ENCODE data around the gene CPA5. TPM values are rescaled to one million over a fixed set of nuclear protein-coding genes. Genes with fewer than 3 reads are reported as not detected.
A peak's percentile ranks its signal among the peaks of the same experiment; 100 is the strongest.

CPA5 gene
- total and polyA plus RNA-seq, 10 of the 15 experiments (the other 5 are each of a cell fraction or from before 2014, with no cell fraction given), result 0.06 to 0.52 (median 0.29) TPM; not detected in 2

- TF ChIP-seq BCLAF1 (IDR thresholded peaks at IDR 0.05) (no peak), KLF5 (IDR thresholded peaks at IDR 0.05; ENCODE audit: partially characterized antibody) (no peak), ZBTB40 (IDR thresholded peaks at IDR 0.05; ENCODE audit: borderline replicate concordance) (no peak), ATF2 (IDR thresholded peaks at IDR 0.05; ENCODE audit: low read length) (peak; percentile 92), BACH1 (IDR thresholded peaks at IDR 0.05; ENCODE audit: borderline replicate concordance) (no peak), JUNB (IDR thresholded peaks at IDR 0.05) (0 out of 2 replicates have a peak, but pooled peaks have one; percentile 30), EZH2 (IDR thresholded peaks at IDR 0.05; ENCODE audit: borderline replicate concordance, control insufficient read depth, low read depth, low read length) (no peak), SPI1 (IDR thresholded peaks at IDR 0.05; ENCODE audit: borderline replicate concordance, insufficient read depth, low read depth, low read length) (peak; percentile 74; the same call in 1 of the 2 replicates), JUND (IDR thresholded peaks at IDR 0.05; ENCODE audit: low read depth, low read length) (no peak), FOS (IDR thresholded peaks at IDR 0.05; ENCODE audit: borderline replicate concordance, extremely low read depth, insufficient read length) (no peak), E2F8 (IDR thresholded peaks at IDR 0.05; ENCODE audit: low read depth, partially characterized antibody) (no peak), CEBPZ (IDR thresholded peaks at IDR 0.05; ENCODE audit: low read depth, low read length) (no peak), MTA2 (IDR thresholded peaks at IDR 0.05; ENCODE audit: low read depth) (peak; percentile 80), IKZF2 (IDR thresholded peaks at IDR 0.05) (peak; percentile 66 to 78; a peak in 3 of 4 replicates)
These were observed 34.6 kb upstream of the CPA5 start (continued) for GRCh38 chr7:130309986-130310385.

Data from GM12878 (cell line).